H9 (cell line): ENCODE data around the gene SLF1. TPM values are rescaled to one million over a fixed set of nuclear protein-coding genes. Genes with fewer than 3 reads are reported as not detected.

Source experiments
- DNase-seq: peaks from one replicate; pipeline ENCODE4 v3.0.0-alpha.2; 2017
- H2AFZ ChIP-seq: one replicate; pipeline ENCODE4 v1.6.1; 2013; ENCODE audit warnings: mild to moderate bottlenecking, low read length, control low read depth, moderate library complexity
- H2AK5ac ChIP-seq: 2 replicates; pipeline ENCODE4 v1.6.1; 2013; ENCODE audit warnings: low read length, control low read depth, mixed read lengths; ENCODE audit not compliant: insufficient read length
- H2BK120ac ChIP-seq: one replicate; pipeline ENCODE4 v1.6.1; 2013; ENCODE audit warnings: low read depth, mild to moderate bottlenecking, low read length, control low read depth, inconsistent platforms; ENCODE audit not compliant: poor library complexity, severe bottlenecking
- H2BK12ac ChIP-seq: 2 replicates; pipeline ENCODE4 v1.6.1; 2013; ENCODE audit warnings: low read length, control low read depth, mixed read lengths, low read depth; ENCODE audit not compliant: insufficient read length
- H2BK15ac ChIP-seq: 2 replicates; pipeline ENCODE4 v1.6.1; 2013; ENCODE audit warnings: low read depth, low read length, control low read depth
- H2BK20ac ChIP-seq: one replicate; pipeline ENCODE4 v1.6.1; 2013; ENCODE audit warnings: low read depth, mild to moderate bottlenecking, low read length, control low read depth, inconsistent platforms; ENCODE audit not compliant: poor library complexity, severe bottlenecking
- H2BK5ac ChIP-seq: 2 replicates; pipeline ENCODE4 v1.6.1; 2013; ENCODE audit warnings: low read length, control low read depth, mixed read lengths; ENCODE audit not compliant: insufficient read length
- H3K14ac ChIP-seq: 2 replicates; pipeline ENCODE4 v1.6.1; 2013; ENCODE audit warnings: low read length, control low read depth; ENCODE audit not compliant: insufficient read depth
- H3K18ac ChIP-seq: 2 replicates; pipeline ENCODE4 v1.6.1; 2013; ENCODE audit warnings: low read depth, mild to moderate bottlenecking, mixed read lengths, low read length, control low read depth; ENCODE audit not compliant: insufficient read length
- H3K23ac ChIP-seq: 2 replicates; pipeline ENCODE4 v1.6.1; 2013; ENCODE audit warnings: low read length, control low read depth, mixed read lengths, low read depth; ENCODE audit not compliant: insufficient read length
- H3K23me2 ChIP-seq: 2 replicates; pipeline ENCODE4 v1.6.1; 2013; ENCODE audit warnings: low read depth, mild to moderate bottlenecking, mixed read lengths, low read length, control low read depth; ENCODE audit not compliant: insufficient read length, poor library complexity, severe bottlenecking
- H3K27ac ChIP-seq: 2 replicates; pipeline ENCODE4 v1.5.1; 2013; ENCODE audit warnings: low read length, control low read depth, mixed read lengths, low read depth; ENCODE audit not compliant: insufficient read length
- H3K27me3 ChIP-seq: 2 replicates; pipeline ENCODE4 v1.6.1; 2013; ENCODE audit warnings: low read length, control low read depth, inconsistent platforms; ENCODE audit not compliant: insufficient read depth
- H3K4ac ChIP-seq: 2 replicates; pipeline ENCODE4 v1.6.1; 2013; ENCODE audit warnings: low read depth, mild to moderate bottlenecking, control low read depth, inconsistent platforms, low read length, moderate library complexity
- H3K4me1 ChIP-seq: 2 replicates; pipeline ENCODE4 v1.6.1; 2013; ENCODE audit warnings: low read length, control low read depth, inconsistent platforms; ENCODE audit not compliant: insufficient read depth
- H3K4me2 ChIP-seq: 2 replicates; pipeline ENCODE4 v1.6.1; 2013; ENCODE audit warnings: low read length, control low read depth, mixed read lengths; ENCODE audit not compliant: insufficient read length, insufficient read depth
- H3K56ac ChIP-seq: 2 replicates; pipeline ENCODE4 v1.6.1; 2013; ENCODE audit warnings: low read depth, mild to moderate bottlenecking, mixed read lengths, low read length, control low read depth; ENCODE audit not compliant: insufficient read length
- H3K79me1 ChIP-seq: 2 replicates; pipeline ENCODE4 v1.6.1; 2013; ENCODE audit warnings: low read depth, mild to moderate bottlenecking, moderate library complexity, low read length, control low read depth, inconsistent platforms; ENCODE audit not compliant: insufficient read depth, poor library complexity, severe bottlenecking
- H3K79me2 ChIP-seq: 2 replicates; pipeline ENCODE4 v1.6.1; 2013; ENCODE audit warnings: low read length, control low read depth, inconsistent platforms; ENCODE audit not compliant: insufficient read depth
- H3K9ac ChIP-seq: 2 replicates; pipeline ENCODE4 v1.6.1; 2013; ENCODE audit warnings: low read length, control low read depth, mixed read lengths; ENCODE audit not compliant: insufficient read length; ENCODE audit errors: extremely low read depth
- H3K9me3 ChIP-seq: one replicate; pipeline ENCODE4 v1.6.1; 2013; ENCODE audit warnings: low read depth, low read length, inconsistent platforms; ENCODE audit not compliant: control insufficient read depth
- H3T11ph ChIP-seq: one replicate; pipeline ENCODE4 v1.6.1; 2013; ENCODE audit warnings: mild to moderate bottlenecking, low read length, control low read depth, inconsistent platforms
- H4K20me1 ChIP-seq: one replicate; pipeline ENCODE4 v1.6.1; 2013; ENCODE audit not compliant: control insufficient read depth, insufficient read length, insufficient read depth
- H4K5ac ChIP-seq: 2 replicates; pipeline ENCODE4 v1.6.1; 2013; ENCODE audit warnings: low read depth, mild to moderate bottlenecking, mixed read lengths, low read length, control low read depth; ENCODE audit not compliant: insufficient read length
- H4K8ac ChIP-seq: replicated peaks from 2 replicates; pipeline ENCODE4 v1.6.1; 2013; ENCODE audit warnings: low read length, control low read depth, mixed read lengths, low read depth; ENCODE audit not compliant: insufficient read length
- H4K91ac ChIP-seq: 2 replicates; pipeline ENCODE4 v1.6.1; 2013; ENCODE audit warnings: low read depth, mild to moderate bottlenecking, moderate library complexity, mixed read lengths, low read length, control low read depth; ENCODE audit not compliant: insufficient read length
- H3K27ac Mint-ChIP-seq, 3 experiments: 2 replicates in 2 of 3; 3 replicates in 1 of 3; pipeline ENCODE4 v1.8.0; 2020 to 2021; ENCODE audit warnings: mixed read lengths in 3 of 3, mild to moderate bottlenecking in 1 of 3, moderate library complexity in 1 of 3
- H3K27me3 Mint-ChIP-seq: 2 replicates; pipeline ENCODE4 v1.8.0; 2021; ENCODE audit warnings: low read depth, mild to moderate bottlenecking, moderate library complexity, mixed read lengths
- H3K36me3 Mint-ChIP-seq, 3 experiments: 2 replicates in 2 of 3; 3 replicates in 1 of 3; pipeline ENCODE4 v1.8.0; 2020 to 2021; ENCODE audit warnings: low read depth in 3 of 3, mixed read lengths in 3 of 3; ENCODE audit not compliant: insufficient read depth in 1 of 3
- H3K4me1 Mint-ChIP-seq, 2 experiments: 2 replicates each; pipeline ENCODE4 v1.8.0; 2020; ENCODE audit warnings: mixed read lengths in 2 of 2
- H3K4me3 Mint-ChIP-seq, 2 experiments: 2 replicates in 1 of 2; 3 replicates in 1 of 2; pipeline ENCODE4 v1.8.0; 2020 to 2021; ENCODE audit warnings: mild to moderate bottlenecking in 2 of 2, mixed read lengths in 2 of 2, moderate library complexity in 1 of 2
- H3K9me3 Mint-ChIP-seq, 2 experiments: 2 replicates in 1 of 2; 3 replicates in 1 of 2; pipeline ENCODE4 v1.8.0; 2020; ENCODE audit warnings: mild to moderate bottlenecking in 2 of 2, mixed read lengths in 2 of 2, moderate library complexity in 1 of 2
- WGBS: extraction: QIAGEN DNeasy Blood & Tissue Kit; methylation state at CpG from one replicate; pipeline ENCODE4 v1.1.7; 2013; ENCODE audit warnings: missing lambda C conversion rate, low lambda C conversion rate, mixed read lengths; ENCODE audit not compliant: insufficient read length; ENCODE audit errors: extremely low coverage; 5-methylcytosine and 5-hydroxymethylcytosine counted together
- total RNA-seq: library from RNA; stranded (reverse); gene quantifications from 2 replicates; pipeline ENCODE4 v1.2.1, GENCODE V29; 2021
- TF ChIP-seq, protein P1 (sequence below): fragments of 200-600 bp; sonication (generic); conservative IDR thresholded peaks from 3 replicates; pipeline ENCODE4 v1.8.0; 2021; ENCODE audit warnings: antibody characterized with exemption, mild to moderate bottlenecking

SLF1 gene
- total RNA-seq, 1 experiment from 2014 or later = 12.5 TPM

DNA sequence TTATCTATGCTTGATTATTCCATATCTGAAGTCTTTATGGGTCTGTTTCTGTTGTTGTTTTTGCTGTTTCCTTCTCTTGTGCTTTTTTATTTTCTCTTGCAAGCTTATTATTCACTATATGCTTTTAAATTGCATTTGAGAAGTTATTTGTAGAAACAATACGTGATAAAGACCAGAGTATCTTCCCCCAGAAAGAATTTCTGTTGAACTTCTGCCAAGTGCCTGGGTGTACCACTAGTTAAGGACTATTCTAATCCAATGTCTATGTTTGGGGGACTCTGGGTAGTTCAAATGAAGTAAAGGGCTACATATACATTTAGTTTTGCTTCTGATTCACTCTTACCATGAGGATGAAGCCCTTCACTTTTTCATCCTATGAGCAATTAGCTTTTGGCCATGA is 54.3 kb downstream of the SLF1 start:
- Histone ChIP-seq H2AFZ (no peak overlapping the region), H2BK15ac (no peak overlapping the region), H3K4ac (no peak overlapping the region), H3K79me1 (no peaks in the 10 kb centered on the region), H3K4me1 (no peaks in the 10 kb centered on the region), H3K18ac (no peak overlapping the region), H2BK120ac (no peak overlapping the region), H4K5ac (no peak overlapping the region), H3K27me3 (no peaks in the 10 kb centered on the region), H3K79me2 (no peaks in the 10 kb centered on the region), H2BK20ac (no peak overlapping the region), H2AK5ac (no peak overlapping the region), H2BK5ac (no peak overlapping the region), H3K9me3 (no peaks in the 10 kb centered on the region), H3K27ac (no peak overlapping the region), H3T11ph (no peak overlapping the region), H3K23ac (no peak overlapping the region), H3K9ac (no peak overlapping the region), H3K23me2 (no peaks in the 10 kb centered on the region), H2BK12ac (no peak overlapping the region), H4K20me1 (no peaks in the 10 kb centered on the region), H3K4me2 (no peak overlapping the region), H3K56ac (no peak overlapping the region), H3K14ac (no peak overlapping the region), H4K91ac (no peak overlapping the region), H4K8ac (no peak overlapping the region)
- TF ChIP-seq, protein P1, sequence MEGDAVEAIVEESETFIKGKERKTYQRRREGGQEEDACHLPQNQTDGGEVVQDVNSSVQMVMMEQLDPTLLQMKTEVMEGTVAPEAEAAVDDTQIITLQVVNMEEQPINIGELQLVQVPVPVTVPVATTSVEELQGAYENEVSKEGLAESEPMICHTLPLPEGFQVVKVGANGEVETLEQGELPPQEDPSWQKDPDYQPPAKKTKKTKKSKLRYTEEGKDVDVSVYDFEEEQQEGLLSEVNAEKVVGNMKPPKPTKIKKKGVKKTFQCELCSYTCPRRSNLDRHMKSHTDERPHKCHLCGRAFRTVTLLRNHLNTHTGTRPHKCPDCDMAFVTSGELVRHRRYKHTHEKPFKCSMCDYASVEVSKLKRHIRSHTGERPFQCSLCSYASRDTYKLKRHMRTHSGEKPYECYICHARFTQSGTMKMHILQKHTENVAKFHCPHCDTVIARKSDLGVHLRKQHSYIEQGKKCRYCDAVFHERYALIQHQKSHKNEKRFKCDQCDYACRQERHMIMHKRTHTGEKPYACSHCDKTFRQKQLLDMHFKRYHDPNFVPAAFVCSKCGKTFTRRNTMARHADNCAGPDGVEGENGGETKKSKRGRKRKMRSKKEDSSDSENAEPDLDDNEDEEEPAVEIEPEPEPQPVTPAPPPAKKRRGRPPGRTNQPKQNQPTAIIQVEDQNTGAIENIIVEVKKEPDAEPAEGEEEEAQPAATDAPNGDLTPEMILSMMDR = no peak
- Mint-ChIP-seq H3K27me3 (no peaks in the 10 kb centered on the region), H3K36me3 (peaks cover 2 to 15% (median 14%) of the 10 kb centered on the region in 3 experiments; a peak in 6 of 7 replicates), H3K4me1 (no peaks in the 10 kb centered on the region), H3K27ac (peak overlapping the region in 1 of 3 experiments; percentile 63; a peak in 2 of 7 replicates), H3K9me3 (no peaks in the 10 kb centered on the region), H3K4me3 (no peak overlapping the region)
- DNase-seq = no peak
- no CpG with 5 or more reads among the region's 1 CpG for WGBS
